Measurements from ENCODE around the gene NTM.

Gene NTM

GRCh38 chr11:131356206-131356605, 14.2 kb upstream of the NTM start:
- H3K9me3 Mint-ChIP-seq: no peaks in the 10 kb centered on the region
- H3K27ac Mint-ChIP-seq: no peak overlapping the region
- peaks cover 1% of the 10 kb centered on the region for H3K36me3 Mint-ChIP-seq
- H3K4me1 Mint-ChIP-seq: no peaks in the 10 kb centered on the region
- peaks cover 1% of the 10 kb centered on the region for H3K27me3 Mint-ChIP-seq
- no peak overlapping the region for H3K4me3 Mint-ChIP-seq

GRCh38 chr11:131365329-131365930, 5.0 kb upstream of the NTM start:
- Mint-ChIP-seq H3K27ac (no peak overlapping the region), H3K4me1 (no peaks in the 10 kb centered on the region), H3K4me3 (no peak overlapping the region), H3K27me3 (peaks cover 3% of the 10 kb centered on the region), H3K36me3 (no peaks in the 10 kb centered on the region), H3K9me3 (no peaks in the 10 kb centered on the region)

DNA sequence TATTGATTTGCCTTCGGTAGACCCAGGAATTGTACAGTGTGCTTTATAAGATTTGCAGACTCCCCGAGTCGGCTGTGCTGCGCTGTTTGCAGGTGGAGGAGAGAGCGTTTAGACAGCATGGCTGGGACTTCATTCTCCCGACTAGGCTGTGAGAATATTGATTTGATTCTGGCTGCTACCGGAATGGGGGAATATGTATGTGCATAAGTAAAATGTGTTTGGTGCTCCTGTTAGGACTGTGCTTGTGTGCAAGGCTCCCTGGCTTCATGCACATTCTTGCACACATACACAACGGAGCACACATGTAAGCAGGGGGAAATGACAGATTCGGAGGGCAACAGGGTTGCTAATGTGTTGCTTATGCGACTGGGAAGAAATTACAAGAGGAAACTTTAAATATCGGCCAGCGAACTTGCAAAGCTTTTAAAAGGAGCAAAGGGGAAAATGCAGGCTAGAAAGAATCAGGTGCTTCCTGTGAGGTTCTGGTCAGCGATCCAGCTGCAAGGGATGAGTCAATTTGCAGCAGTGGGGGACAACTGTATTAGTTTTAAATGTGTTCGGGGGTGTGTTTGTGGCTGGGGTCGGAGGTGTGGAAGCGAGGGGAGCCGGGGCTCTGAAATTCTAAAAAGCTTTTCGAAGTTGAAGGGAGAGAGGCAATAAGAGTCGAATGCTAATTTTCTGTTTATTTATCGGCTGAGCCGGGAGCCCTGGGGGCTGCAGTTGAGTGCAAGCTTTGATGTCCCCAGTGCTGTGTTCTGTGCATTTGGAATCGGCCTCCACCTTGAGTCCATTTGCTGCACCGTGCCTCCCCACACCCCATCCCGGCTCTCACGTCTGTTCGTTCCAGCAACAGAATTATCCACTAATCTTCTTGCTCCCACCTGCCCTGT, 731 bp downstream of the NTM start:
- H3K4me1 Mint-ChIP-seq: no peaks in the 10 kb centered on the region
- H3K9me3 Mint-ChIP-seq: no peaks in the 10 kb centered on the region
- no peaks in the 10 kb centered on the region for H3K36me3 Mint-ChIP-seq
- peaks cover 7% of the 10 kb centered on the region for H3K27me3 Mint-ChIP-seq
- no peak overlapping the region for H3K4me3 Mint-ChIP-seq
- H3K27ac Mint-ChIP-seq: no peak overlapping the region

GRCh38 chr11:131371791-131372104, 1.3 kb downstream of the NTM start:
- H3K36me3 Mint-ChIP-seq: no peaks in the 10 kb centered on the region
- H3K4me3 Mint-ChIP-seq: no peak overlapping the region
- no peak overlapping the region for H3K27ac Mint-ChIP-seq
- H3K4me1 Mint-ChIP-seq: no peaks in the 10 kb centered on the region
- H3K9me3 Mint-ChIP-seq: no peaks in the 10 kb centered on the region
- H3K27me3 Mint-ChIP-seq: peaks cover 7% of the 10 kb centered on the region

GRCh38 chr11:131372234-131372962, 2.0 kb downstream of the NTM start:
- Mint-ChIP-seq H3K4me3 (no peak overlapping the region), H3K27me3 (peaks cover 7% of the 10 kb centered on the region), H3K9me3 (no peaks in the 10 kb centered on the region), H3K4me1 (no peaks in the 10 kb centered on the region), H3K27ac (no peak overlapping the region), H3K36me3 (no peaks in the 10 kb centered on the region)

DNA sequence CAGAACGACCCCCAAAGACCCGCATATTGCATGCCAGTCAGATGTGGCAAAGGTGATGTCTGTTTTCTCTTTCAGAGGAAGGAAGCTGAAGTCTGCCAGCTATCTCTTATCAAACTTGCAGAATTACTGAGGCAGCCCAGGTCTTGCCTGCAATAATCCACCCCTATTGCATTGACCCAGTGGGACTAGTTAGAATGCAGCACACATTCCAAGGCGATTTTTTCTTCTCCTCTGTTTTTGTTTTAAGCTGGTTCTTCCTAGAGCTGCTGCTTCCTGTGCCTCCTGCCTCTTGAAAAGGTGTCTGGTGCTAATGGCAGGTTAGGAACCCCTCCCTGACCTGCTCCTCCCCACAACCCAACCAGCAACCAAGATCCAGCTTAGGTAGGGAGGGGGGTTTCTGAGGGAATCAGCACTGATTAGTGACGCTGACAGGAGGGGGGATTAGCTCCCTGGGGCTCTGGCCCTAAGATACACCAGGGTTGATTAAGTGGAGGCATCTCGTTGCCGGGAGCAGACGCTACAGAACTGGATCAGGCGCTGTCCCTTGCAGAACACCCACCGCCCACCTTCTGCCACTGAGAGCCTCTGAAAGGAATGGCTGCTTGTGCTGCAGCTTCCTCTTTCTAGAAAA, 2.8 kb downstream of the NTM start:
- Mint-ChIP-seq H3K4me3 (no peak overlapping the region), H3K4me1 (no peaks in the 10 kb centered on the region), H3K27me3 (peaks cover 6% of the 10 kb centered on the region), H3K9me3 (no peaks in the 10 kb centered on the region), H3K27ac (no peak overlapping the region), H3K36me3 (no peaks in the 10 kb centered on the region)

- Mint-ChIP-seq H3K27ac (no peak overlapping the region), H3K4me1 (no peaks in the 10 kb centered on the region), H3K27me3 (peaks cover 5% of the 10 kb centered on the region), H3K4me3 (no peak overlapping the region), H3K9me3 (no peaks in the 10 kb centered on the region), H3K36me3 (no peaks in the 10 kb centered on the region)
These were observed 3.3 kb downstream of the NTM start for GRCh38 chr11:131373756-131374155.

DNA sequence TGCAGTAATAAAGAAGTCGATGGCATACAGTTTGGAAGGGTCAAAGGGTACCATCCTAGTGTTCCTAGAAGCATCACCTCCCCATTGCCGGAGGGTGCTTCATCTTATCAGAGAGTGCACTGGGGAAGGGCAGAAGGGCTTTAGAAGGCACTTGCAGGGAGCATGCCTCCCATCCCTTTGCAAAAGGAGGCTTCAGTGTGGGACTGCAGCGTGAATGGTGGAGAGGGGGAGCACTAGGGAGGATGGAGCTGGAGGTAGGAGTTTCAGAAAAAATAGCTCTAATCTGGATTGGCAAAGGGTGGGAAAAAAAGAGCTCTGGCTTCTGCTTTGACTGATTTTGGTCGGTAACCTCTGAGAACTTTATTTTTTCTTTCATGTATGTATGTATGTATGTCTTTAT, 5.0 kb downstream of the NTM start:
- H3K27ac Mint-ChIP-seq: no peak overlapping the region
- H3K27me3 Mint-ChIP-seq: peaks cover 4% of the 10 kb centered on the region
- no peak overlapping the region for H3K4me3 Mint-ChIP-seq
- H3K4me1 Mint-ChIP-seq: no peaks in the 10 kb centered on the region
- H3K36me3 Mint-ChIP-seq: no peaks in the 10 kb centered on the region
- no peaks in the 10 kb centered on the region for H3K9me3 Mint-ChIP-seq

GRCh38 chr11:131375915-131376314, 5.5 kb downstream of the NTM start:
- Mint-ChIP-seq H3K9me3 (no peaks in the 10 kb centered on the region), H3K27me3 (peaks cover 4% of the 10 kb centered on the region), H3K4me1 (no peaks in the 10 kb centered on the region), H3K27ac (no peak overlapping the region), H3K36me3 (no peaks in the 10 kb centered on the region), H3K4me3 (no peak overlapping the region)

DNA sequence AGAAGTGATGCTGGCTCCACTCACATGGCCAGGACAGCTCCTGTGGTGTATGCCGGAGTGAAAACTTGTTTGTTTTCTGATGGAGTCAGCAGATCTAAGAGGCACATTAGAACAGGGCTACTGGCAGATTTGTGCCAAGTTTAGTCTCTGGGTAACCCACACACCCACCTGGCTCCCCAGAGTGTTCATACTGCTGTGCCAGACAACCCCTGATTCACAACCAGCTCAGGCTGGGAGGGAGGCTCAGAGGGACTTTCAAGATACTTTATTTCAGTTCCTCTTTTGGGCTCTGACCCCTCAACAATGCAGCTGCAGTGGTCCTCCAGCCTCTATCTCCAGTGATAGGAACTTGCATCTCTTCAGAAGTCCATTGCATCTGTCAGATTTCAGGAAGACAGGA, 8.5 kb downstream of the NTM start:
- no peak overlapping the region for H3K27ac Mint-ChIP-seq
- no peaks in the 10 kb centered on the region for H3K4me1 Mint-ChIP-seq
- H3K9me3 Mint-ChIP-seq: no peaks in the 10 kb centered on the region
- no peak overlapping the region for H3K4me3 Mint-ChIP-seq
- no peaks in the 10 kb centered on the region for H3K36me3 Mint-ChIP-seq
- H3K27me3 Mint-ChIP-seq: peaks cover 3% of the 10 kb centered on the region

- H3K36me3 Mint-ChIP-seq: no peaks in the 10 kb centered on the region
- H3K27me3 Mint-ChIP-seq: peaks cover 2% of the 10 kb centered on the region
- H3K4me1 Mint-ChIP-seq: no peaks in the 10 kb centered on the region
- no peak overlapping the region for H3K27ac Mint-ChIP-seq
- no peaks in the 10 kb centered on the region for H3K9me3 Mint-ChIP-seq
- H3K4me3 Mint-ChIP-seq: no peak overlapping the region
These were observed 15.5 kb downstream of the NTM start for GRCh38 chr11:131385763-131386390.

GRCh38 chr11:131386408-131386807, 16.0 kb downstream of the NTM start:
- Mint-ChIP-seq H3K27ac (no peak overlapping the region), H3K4me3 (no peak overlapping the region), H3K27me3 (peaks cover 2% of the 10 kb centered on the region), H3K4me1 (no peaks in the 10 kb centered on the region), H3K9me3 (no peaks in the 10 kb centered on the region), H3K36me3 (no peaks in the 10 kb centered on the region)

DNA sequence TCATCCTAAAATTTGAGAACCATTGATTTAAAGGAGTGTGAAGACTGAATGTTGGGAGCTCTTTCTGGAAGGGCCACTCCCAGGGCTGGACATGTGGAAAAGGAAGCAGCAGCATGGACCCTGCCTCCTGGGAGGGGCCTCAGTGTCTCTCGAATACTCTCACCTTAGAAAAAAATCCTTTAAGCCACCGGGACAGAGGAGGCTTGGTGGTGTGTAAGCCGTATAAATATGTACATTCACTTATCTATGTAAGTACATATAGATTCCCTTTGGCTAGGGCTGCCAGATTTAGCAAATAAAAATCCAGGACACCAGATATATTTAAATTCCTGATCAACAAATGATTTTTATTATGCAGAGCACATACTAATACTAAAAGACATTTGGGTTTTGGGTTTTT, 17.6 kb downstream of the NTM start:
- Mint-ChIP-seq H3K4me1 (no peaks in the 10 kb centered on the region), H3K27me3 (peaks cover 2% of the 10 kb centered on the region), H3K4me3 (no peak overlapping the region), H3K36me3 (no peaks in the 10 kb centered on the region), H3K9me3 (no peaks in the 10 kb centered on the region), H3K27ac (no peak overlapping the region)

DNA sequence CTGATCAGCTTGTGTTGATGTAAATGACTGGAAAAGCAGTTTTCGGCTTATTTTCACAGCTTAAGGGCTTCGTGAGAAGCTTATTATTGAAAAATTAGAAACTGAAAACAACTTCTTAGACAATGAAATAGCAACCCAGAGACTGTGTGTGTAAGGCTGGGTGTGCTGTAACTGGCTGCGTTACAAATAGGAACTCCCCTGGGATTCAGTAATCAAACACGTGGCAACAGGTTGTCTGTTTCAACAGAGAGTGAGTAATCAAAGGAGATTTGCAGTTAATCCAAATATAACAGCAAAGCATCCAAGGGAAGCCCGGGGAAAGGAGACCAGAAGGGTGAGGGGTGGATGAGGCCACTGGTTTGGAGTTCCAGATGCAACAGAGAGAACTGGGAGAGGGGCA, 19.2 kb downstream of the NTM start:
- H3K36me3 Mint-ChIP-seq: no peaks in the 10 kb centered on the region
- H3K27me3 Mint-ChIP-seq: peaks cover 2% of the 10 kb centered on the region
- no peaks in the 10 kb centered on the region for H3K9me3 Mint-ChIP-seq
- no peak overlapping the region for H3K27ac Mint-ChIP-seq
- H3K4me3 Mint-ChIP-seq: no peak overlapping the region
- H3K4me1 Mint-ChIP-seq: no peaks in the 10 kb centered on the region

- Mint-ChIP-seq H3K27me3 (peaks cover 2% of the 10 kb centered on the region), H3K27ac (no peak overlapping the region), H3K4me1 (no peaks in the 10 kb centered on the region), H3K4me3 (no peak overlapping the region), H3K36me3 (no peaks in the 10 kb centered on the region), H3K9me3 (no peaks in the 10 kb centered on the region)
These were observed 20.8 kb downstream of the NTM start for GRCh38 chr11:131391176-131391575.
